Measurements from ENCODE around the gene MINK1. TPM values are rescaled to one million over a fixed set of nuclear protein-coding genes. Genes with fewer than 3 reads are reported as not detected.
"Not testable (repeated sequence)": the region's sequence is repeated elsewhere in the genome, so short reads cannot be mapped to it uniquely, and the experiment has no call there.

MINK1 gene
- total RNA-seq, 1 experiment from 2014 or later: 28.7 TPM

DNA sequence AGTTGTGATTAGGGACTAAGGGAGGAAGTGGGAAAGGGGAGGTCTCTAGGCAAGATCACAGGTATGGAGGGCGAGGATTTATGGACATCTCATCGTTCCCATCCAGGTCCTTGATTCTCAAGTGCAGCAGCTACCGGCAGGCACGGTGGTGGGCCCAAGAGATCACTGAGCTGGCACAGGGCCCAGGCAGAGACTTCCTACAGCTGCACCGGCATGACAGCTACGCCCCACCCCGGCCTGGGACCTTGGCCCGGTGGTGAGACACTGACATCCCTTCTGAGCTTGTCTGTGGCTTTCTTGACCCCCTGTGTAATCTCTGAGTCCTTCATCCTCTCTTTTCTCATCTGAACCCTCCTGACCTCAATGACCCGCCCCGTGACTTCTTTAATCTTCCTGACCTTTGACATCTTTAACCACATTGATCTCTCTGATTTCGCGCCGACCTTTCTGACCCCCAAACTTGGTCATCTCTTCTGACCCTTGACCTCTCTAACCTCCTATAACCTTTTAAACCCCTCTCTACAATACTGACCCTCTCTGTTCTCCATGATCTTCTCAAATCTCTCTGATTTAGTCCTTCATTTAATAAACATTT lies 22.3 kb upstream of the MINK1 start:
- no peak for DNase-seq (ENCODE audit: low read depth)

DNA sequence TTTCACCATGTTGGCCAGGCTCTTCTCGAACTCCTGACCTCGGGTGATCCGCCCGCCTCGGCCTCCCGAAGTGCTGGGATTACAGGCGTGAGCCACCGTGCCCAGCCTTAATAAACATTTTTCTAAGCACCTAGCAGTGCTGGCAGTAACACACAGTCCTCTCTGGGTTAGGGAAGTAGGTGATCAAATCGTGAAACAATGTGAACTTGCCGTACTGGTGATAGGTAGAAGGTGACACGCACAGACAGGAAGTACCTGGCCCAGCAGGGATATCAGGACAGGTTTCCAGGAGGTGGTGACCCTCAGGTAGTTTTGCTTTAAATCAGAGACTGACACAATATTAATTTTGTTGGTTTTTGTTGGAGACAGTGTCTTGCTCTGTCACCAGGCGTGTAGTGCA lies 21.7 kb upstream of the MINK1 start:
- DNase-seq (ENCODE audit: low read depth): no peak

DNA sequence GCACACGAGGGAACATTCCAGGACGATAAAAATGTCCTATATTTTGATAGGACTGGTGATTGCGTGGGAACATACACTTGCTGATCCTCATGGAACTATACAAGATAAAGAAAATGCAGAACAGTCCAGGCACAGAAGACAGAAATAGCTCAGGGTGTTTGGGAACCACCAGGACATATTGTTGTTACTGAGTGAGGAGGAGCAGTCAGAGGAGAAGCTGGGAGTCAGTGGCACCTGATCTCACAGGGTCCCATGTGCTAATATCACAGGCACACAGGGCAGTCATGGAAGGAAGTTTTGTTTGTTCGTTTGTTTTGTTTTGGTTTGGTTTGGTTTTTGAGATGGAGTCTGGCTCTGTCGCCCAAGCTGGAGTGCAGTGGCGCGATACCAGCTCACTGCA lies 20.4 kb upstream of the MINK1 start:
- DNase-seq (ENCODE audit: low read depth): no peak

DNA sequence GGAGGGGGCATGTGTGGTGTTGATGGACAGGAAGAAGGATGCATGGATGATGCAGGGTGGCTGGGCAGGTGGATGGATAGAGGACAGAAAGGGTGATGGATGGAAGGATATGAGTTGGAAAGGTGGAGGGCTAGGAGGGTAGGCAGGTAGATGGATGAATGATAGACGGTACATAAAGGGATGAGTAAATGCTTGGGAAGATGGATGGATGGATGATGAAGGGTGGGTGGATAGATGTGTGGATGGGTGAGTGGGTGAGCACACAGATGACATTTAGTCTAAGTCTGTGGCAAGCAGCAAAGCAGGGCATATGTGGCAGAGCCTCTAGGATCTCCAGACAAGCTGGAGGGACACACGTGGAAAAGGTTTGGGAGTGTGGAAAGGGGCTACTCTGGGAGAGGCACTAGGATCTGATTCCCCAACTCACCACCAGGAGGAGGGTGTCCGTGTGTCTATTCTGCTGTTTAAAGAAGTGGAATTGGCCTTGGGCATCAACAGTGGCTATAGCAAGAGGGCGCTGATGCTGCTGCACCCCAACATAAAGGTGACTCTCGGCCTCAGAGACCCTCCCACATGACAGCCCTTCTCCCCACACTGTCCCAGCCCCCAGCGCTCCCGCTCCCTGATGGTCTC lies 18.0 kb upstream of the MINK1 start:
- no peak for DNase-seq (ENCODE audit: low read depth)

DNA sequence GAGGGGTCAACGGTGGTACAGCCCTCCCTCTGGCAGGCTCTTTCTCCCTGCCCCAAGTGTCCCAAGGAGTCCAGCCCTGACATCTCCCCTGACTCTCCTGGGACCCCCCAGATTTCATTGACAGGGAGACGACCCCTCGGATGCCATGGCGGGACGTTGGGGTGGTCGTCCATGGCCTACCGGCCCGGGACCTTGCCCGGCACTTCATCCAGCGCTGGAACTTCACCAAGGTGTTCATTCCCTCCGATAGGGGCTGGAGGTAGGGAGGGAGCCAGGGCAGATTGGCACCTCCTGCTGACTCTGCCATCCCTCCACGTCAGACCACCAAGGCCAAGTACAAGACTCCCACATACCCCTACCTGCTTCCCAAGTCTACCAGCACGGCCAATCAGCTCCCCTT lies 16.3 kb upstream of the MINK1 start:
- no peak for DNase-seq (ENCODE audit: low read depth)

DNA sequence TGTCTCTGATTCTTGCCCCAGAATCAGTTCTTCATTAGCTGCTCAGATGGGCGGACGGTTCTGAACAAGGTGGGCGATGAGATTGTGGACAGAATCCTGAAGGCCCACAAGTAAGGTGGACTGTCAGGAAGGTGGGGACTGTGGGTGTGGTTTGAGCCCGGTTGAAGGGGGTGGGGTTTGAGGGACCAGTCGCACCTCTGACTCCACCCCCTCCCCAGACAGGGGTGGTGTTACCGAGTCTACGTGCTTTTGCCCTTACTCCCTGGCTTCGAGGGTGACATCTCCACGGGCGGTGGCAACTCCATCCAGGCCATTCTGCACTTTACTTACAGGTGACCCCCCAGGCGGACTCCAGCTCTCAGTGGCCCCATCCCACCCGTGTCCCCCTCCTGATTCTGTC lies 14.9 kb upstream of the MINK1 start:
- no peak for DNase-seq (ENCODE audit: low read depth)

DNA sequence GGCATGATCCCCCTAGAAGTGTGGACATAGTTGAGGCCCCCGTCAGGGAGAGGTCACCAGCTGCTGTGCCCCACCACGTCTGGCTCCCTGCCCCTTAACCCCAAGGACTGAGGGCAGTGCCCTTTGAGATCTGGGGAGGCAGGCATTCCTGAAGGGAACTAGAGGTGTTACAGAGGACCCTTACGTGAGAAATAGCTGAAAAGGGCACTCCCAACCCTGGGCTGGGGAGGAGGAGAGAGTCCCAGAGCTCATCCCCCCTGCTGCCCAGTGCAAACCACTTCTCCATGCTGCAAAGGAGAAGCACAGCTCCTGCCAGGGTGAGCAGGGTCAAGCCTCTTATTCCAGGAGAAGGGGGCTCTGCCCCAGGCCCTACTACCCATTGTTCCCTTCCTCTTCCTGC lies 10.3 kb upstream of the MINK1 start:
- no peak for DNase-seq (ENCODE audit: low read depth)

DNA sequence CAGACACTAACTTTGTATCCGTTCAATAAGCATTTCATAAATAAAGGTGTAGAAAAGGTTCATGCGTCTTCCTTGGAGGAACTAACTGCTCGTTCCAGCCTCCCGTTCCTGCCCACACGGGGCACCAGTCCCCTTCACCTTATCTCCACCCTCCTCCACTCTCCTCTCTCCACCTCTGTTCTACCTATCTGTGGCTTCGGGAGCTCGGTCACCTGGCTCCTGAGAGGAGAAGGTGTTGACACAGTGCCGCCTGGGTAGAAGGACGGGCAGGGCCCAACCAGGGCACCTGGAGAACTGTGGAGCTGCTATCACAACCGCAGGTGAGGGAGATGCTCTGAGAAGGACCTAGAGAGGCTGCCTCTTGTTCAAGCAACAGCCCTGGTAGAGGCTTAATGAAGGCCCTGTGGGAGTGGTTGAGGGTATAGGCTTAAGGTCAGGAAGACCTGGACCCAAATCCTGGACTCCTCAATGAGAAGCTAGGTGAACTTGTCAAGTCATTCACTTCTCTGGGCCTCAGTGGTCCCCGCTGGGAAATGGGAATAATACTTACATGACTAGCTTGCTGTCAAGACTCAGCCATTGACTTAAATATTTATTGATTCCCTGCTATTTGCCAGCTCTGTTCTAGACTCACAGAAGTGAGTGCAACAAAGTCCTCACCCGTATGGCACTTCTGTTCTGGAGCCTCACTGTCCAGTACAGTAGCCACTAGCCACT lies 9.6 kb upstream of the MINK1 start:
- DNase-seq (ENCODE audit: low read depth): no peak

DNA sequence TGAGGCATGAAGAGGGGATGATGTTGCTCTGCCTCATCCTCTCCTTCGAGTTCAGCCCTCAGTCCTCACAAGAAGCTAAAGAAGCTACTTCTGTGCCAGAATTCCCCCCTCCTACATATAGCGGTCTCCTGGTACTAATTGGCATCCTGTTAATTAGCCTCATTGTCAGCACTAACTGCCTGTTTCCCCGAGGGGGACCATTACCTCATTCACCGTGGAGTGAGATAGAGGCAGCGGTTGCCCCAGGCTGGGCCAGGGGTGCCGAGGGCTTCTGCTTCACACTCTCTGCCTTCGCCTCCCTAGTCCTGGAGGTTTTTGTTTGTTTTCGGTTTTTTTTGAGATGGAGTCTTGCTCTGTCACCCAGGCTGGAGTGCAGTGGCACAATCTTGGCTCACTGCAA lies 5.7 kb upstream of the MINK1 start:
- no peak for DNase-seq (ENCODE audit: low read depth)

DNA sequence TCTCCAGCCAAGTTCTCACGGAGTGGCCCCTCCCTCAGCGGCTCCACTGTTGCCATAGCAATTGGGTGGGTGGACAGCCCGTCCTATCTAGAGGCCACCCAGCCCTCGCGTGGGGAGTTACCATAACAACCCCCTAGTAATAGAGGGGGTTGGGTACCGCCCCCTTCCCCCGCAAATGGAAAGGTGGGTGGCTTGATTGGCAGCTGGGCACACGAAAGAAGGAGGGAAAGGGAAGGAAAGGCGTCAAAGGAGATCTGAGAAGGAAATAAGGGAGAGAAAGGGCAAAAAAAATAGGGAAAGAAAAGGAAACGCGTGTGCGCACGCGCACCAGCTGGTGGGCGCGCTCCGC lies 337 bp upstream of the MINK1 start:
- DNase-seq (ENCODE audit: low read depth): not testable (repeated sequence)

DNA sequence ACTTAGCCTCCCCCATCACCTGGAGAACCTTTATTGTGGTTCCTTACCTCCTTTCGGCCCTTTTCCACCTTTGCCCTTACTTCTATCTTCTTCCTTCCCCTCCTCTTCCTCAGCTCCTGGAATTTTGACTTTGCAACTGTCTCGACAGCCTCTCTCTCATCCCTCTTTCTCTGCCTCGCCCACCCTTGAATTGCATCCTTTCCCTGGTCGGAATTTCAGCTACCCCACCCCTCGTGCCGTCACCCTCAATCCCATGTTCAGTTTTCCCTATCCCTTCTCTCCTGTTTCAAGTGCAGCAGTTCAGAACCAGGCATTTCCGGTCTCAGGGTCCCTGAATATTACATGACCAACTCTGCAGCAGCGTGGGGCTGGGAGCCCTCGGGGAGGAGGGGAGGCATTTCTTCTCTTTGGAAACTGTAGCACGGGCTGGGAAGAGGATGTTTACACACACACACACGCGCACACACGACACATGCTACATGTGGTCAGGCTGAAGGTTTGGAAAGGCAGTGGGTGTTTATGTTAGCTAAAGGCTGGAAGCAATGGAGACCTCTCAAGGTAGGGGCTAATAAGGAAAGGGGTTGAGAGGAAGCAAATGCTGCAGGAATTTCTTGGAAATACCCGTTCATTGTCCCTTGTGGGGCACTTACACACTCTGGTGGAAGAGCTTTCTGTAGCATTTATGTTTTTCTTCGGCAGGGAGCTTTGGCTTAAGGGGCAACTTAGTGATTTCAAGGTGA lies 971 bp downstream of the MINK1 start:
- peak; percentile 41 for DNase-seq (ENCODE audit: low read depth)

DNA sequence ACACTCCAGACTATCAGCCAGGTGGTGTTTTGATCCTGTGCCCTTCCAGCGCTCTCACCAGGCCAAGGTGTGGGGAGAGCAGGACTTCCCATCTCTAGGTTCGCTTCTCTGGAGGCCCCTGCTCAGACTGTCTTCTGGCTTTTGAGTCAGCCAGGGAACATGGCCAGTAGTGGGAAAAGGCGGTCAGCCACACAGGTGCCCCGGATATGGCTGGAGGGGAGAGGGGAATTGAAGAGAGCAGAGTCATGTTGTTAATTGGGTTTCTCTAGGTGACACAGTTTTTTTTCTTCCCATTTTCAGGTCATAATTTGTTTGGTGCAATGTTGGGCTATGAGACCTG lies 1.5 kb downstream of the MINK1 start:
- DNase-seq (ENCODE audit: low read depth): no peak

DNA sequence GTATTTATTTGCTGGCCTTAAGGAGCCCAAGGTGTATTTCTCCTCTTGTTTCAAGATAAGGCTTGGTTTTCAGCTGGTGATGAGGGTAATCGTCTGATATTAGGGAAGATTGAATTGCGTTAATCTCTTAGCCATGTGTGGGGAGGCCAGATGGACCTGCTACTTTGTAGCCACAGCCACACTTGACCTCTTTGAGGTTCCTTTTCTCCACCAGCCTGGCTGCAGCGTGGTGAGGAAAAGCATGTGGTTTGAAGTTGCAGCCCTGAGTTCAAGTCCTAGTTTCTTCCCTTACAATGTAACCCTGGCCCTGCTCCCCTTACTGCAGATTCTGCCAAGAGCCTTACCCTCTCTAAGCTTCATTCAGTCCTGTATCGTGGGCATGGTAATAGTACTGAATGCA lies 3.1 kb downstream of the MINK1 start:
- DNase-seq (ENCODE audit: low read depth): no peak

DNA sequence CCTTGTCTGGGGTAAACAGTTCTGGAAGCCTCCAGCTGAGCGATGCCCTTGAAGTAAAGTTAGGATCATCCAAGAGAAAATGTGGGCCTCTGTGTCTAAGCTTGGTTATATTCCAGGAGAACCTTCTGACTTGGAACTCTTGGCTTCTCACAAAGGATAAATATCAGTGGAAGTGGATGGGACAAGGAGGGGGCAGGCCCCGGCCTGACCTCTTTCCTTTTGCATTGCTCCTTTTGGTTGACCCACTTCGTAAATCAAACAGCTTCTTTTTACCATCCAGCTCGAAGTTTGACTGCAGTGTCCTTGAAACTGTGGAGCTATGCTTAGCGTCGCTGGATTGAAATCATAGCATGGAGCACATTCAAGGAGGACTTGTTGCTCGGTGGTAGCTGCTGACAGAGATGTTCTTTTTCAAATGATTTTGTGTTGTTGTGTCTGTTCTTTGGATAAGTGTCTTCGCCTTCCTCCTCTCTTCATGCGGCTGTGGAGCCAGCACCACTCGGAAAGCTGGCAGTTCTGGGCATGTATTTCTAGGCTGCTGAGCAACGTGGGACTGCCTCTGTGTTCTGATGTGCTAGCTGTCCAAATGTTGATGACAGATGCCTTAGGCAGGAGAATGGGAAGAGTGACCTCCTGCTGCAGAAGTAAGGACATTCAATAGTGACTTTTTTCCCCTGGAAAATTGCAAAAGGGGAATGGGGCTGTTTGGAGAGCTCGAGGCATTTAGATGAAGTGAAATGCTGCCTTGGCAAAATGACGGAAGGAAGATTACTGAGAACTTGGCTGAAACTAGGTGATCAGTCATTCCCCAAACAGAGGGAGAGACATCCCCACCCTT lies 4.5 kb downstream of the MINK1 start:
- no peak for DNase-seq (ENCODE audit: low read depth)

DNA sequence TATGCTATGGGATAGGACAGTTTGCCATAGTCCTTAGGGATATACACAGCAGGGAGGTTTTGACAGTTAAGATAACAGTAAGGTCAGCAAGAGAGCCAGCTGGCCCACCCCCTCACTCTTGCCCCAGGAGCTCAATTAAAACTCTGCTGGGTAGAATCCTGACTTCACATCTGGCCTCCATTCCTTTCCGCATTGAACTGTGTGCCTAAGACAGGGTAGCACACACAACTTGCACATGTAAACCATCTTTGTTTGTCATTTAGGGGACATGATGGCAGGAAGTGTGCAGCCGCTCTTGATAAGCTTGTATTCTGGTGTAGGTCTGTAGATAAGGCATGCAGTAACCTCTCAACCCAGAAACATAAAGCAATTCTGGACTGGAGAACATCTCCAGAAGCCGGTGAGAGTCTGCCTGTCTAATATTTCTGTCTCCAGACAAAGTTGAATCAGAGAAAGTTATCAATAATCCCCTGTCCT lies 5.2 kb downstream of the MINK1 start:
- DNase-seq (ENCODE audit: low read depth): no peak

DNA sequence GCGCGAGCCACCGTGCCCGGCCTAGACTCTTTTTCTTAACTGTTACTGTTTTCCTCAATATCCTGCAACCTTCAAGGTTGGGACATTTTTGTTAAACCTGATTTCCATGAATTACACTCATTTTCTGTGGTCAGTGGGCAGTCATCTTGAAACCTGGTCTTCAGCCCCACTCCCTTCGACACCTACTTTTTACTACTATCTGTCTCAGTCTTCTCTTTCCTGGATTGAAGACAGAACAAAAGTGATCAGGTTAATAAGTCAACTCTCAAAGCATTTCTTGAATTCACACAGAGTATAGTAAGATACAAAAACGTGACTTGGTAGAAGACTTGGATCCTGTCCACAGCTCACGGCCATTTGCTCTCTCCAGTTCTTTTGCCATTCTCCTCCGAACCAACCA lies 6.1 kb downstream of the MINK1 start:
- no peak for DNase-seq (ENCODE audit: low read depth)

DNA sequence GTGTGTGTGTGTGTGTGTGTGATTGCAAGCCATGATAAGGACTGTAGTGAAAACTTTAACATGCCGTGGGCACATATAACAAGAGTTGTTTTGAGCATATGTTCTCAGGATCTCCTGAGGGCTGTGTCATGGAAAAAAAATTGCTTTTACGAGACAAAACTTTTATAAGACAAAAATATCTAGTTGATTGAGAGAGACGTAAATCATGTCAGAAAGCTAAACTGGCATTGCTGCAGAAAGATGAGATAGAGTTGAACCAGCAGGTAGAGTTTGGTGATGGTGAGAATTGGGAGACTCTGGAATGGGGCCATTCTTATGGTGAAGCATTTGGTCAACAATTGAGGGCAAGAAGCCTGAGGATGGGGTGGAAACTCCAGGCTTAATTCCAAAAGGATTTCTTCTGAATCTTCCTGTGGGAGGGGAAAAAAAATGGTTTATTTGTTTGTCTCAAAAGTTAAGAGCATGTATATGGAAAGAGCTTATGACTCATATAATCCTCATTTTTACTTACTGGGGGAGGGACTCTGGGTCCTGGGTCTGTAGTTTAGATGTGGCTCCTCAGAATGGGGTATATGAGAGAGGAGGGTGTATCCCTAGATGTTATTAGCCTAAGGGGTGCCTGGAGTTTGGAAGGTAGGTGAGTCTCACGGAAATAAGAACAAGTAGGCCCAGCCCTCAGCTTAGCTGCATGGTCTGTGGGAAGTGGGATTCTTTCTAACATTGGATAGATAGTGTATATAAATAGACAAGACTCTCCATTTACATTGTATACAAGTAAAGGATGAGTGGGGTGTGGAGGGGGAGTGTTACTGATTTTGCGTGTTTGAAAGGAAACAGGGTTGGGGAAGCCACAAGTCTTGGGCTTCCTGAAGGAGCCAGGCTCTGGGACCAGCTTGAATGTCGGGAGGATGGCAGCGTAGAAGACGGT lies 7.1 kb downstream of the MINK1 start:
- no peak for DNase-seq (ENCODE audit: low read depth)

DNA sequence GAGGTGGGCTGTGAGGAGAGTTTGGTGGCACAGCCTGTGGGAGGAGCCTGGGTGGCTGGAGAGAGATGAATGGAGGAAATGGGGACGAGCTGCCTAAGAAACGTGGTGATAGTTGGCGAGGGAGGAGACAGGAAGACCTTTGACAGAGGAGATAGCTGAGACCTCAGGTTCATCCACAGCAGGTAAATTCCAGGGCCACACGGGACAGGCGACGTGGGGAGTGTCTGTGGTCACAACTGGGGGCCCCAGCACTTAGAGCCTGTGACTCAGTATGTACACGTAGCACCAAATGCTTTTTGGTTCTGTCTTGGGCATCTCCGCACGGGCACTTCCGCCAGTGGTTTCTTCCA lies 7.7 kb downstream of the MINK1 start:
- no peak for DNase-seq (ENCODE audit: low read depth)

DNA sequence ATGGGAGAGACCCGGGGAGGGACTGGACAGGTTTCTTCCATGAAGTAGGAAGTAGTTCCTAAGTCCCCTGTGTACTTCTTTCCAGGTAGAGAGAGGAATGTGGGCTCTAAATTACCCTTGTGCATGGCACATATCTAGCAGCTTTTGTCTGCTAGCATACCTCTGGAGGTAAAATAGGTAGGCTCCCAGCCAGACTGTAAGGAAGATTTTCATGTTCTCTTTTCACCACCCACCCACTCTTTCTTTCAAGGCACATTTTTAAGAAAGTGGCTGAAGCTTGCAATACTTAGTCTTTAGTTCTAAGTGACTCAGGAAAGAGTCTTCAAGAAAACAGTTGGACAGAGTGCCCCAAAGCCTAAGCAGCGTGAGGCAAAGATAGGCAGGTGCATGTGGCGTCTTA lies 9.2 kb downstream of the MINK1 start:
- DNase-seq (ENCODE audit: low read depth): no peak

DNA sequence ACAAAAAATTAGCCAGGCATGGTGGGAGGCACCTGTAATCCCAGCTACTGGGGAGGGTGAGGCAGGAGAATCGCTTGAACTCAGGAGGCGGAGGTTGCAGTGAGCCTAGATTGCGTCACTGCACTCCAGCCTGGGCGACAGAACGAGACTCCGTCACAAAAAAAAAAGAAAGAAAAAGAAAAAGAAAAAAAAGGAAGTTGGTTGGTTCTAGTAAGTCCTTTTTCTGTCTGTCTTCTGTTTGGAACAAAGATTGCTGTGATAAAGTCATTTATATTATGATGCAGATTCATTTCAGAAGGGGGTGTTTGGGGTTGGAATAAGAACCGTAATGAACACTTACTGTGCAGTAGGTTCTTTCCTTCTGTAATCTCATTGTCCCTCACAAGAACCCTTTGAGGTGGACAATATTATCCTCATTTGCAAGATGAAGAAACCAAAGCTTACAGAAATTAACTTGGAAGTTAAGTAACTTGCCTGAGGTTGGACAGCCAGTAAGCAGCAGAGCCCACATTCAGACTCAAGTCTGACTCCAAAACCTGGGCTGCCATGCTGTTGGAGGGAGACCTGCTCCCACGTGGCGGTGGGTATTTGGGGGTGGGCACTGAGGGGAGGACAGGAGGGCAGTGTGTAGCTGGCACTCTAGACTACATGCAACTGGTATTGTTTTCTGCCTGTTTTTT lies 10.3 kb downstream of the MINK1 start:
- no peak for DNase-seq (ENCODE audit: low read depth)
